ENCODE measurements around the gene PHF19. TPM values are rescaled to one million over a fixed set of nuclear protein-coding genes. Genes with fewer than 3 reads are reported as not detected.

The PHF19 gene
- total RNA-seq, 5 donors from 2014 or later (not counting 1 experiment from before 2014, with no cell fraction given) = 92.8 to 184 (median 166) TPM

DNA sequence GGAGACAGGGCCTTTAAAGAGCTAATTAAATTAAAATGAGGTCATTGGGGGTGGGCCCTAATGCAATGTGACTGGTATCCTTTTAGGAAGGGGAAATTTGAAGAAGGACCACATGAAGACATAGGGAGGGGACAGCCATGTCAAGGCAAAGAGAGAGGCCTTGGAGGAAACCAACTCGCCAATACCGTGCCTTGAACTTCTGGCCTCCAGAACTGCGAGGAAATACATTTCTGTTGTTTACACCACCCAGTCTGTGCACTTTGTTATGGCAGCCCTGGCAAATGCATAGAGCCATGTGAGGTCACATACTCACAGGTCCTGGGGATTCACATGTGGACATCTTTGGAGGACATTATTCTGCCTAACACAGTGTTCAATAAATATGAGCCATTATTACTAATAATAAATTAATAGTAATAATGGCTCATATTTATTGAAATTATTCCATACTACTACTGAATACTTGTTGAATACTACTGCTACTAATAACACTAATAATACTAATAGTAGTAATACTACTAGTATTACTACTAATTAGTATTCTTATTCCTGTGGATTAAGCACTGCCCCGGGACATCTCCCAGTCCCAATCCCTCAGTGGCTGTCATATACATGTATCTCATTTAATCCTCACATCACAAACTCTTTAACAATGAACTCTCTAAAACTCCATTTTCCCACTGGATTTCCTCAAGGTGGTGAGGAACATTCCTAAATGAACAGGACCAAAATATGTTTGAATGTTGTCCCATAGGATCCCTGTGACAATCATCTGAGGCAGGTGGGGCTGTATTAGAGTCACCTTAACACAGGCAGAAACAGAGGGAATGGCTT lies 41.2 kb upstream of the PHF19 start:
- DNase-seq = no peak
- CTCF ChIA-PET = interaction anchor here in 1 of 2 donors (0.7 to 2.5 kb wide), 2 partner anchors 7 to 16 kb away, joined by 4 to 13 read pairs; partner anchors contain the start of gene TRAF1
- Mint-ChIP-seq H3K36me3 (peaks cover 79% of the 10 kb centered on the region), H3K9me3 (peaks cover 0 to 4% (median 0%) of the 10 kb centered on the region in 3 donors), H3K4me3 (peak overlapping the region; percentile 69 to 96 (median 94)), H3K4me1 (peaks cover 85 to 91% (median 90%) of the 10 kb centered on the region in 3 donors), H3K27me3 (no peaks in the 10 kb centered on the region), H3K27ac (peak overlapping the region; percentile 98 to 99)
- Histone ChIP-seq H3K27me3 (replicated peaks in 1 of 2; ENCODE audit: control insufficient read depth in 2 of 2, extremely low read depth in 1 of 2, insufficient read depth in 2 of 2, low read length in 1 of 2) (no peaks in the 10 kb centered on the region), H3K36me3 (ENCODE audit: control insufficient read depth in 2 of 2, extremely low read depth in 1 of 2, insufficient read depth in 1 of 2, low read length in 1 of 2) (peaks cover 11 to 87% of the 10 kb centered on the region in 2 donors), H3K27ac (ENCODE audit: low read length) (peak overlapping the region; percentile 99), H3K4me1 (ENCODE audit: control insufficient read depth in 1 of 2, extremely low read depth in 1 of 2, insufficient read depth in 2 of 2, low read length in 2 of 2) (peaks cover 25 to 95% of the 10 kb centered on the region in 2 experiments), H3K4me3 (ENCODE audit: control insufficient read depth in 1 of 2, extremely low read depth in 1 of 2, low read length in 1 of 2) (no peak overlapping the region), H3K9me3 (no peaks in the 10 kb centered on the region)
- no peak for ATAC-seq (replicated peaks in 1 of 4)
- 88% methylated on average over 4 of the region's 4 CpGs for WGBS (ENCODE audit: insufficient coverage)
- POLR2A ChIA-PET = interaction anchor here (0.6 to 1.9 kb wide), 4 partner anchors 11 to 34 kb away, joined by 3 to 13 read pairs (median 8); no protein-coding TSS in a partner anchor

GRCh38 chr9:120916991-120917880 lies 40.2 kb upstream of the PHF19 start:
- ATAC-seq (replicated peaks in 1 of 4) (no peak), DNase-seq (no peak)
- Histone ChIP-seq H3K4me3 (ENCODE audit: control insufficient read depth in 1 of 2, extremely low read depth in 1 of 2, low read length in 1 of 2) (no peak overlapping the region), H3K27me3 (replicated peaks in 1 of 2; ENCODE audit: control insufficient read depth in 2 of 2, extremely low read depth in 1 of 2, insufficient read depth in 2 of 2, low read length in 1 of 2) (no peaks in the 10 kb centered on the region), H3K9me3 (no peaks in the 10 kb centered on the region), H3K36me3 (ENCODE audit: control insufficient read depth in 2 of 2, extremely low read depth in 1 of 2, insufficient read depth in 1 of 2, low read length in 1 of 2) (peaks cover 11 to 87% of the 10 kb centered on the region in 2 donors), H3K4me1 (ENCODE audit: control insufficient read depth in 1 of 2, extremely low read depth in 1 of 2, insufficient read depth in 2 of 2, low read length in 2 of 2) (peaks cover 25 to 89% of the 10 kb centered on the region in 2 experiments), H3K27ac (ENCODE audit: low read length) (peak overlapping the region; percentile 52)
- CTCF ChIA-PET = interaction anchor here (0.7 to 2.6 kb wide), 10 partner anchors 8 to 48 kb away, joined by 3 to 13 read pairs (median 4); partner anchors contain the start of gene TRAF1 (in 1 of the 2)
- H3K36me3 Mint-ChIP-seq = peaks cover 80% of the 10 kb centered on the region
- H3K27ac Mint-ChIP-seq = peak overlapping the region; percentile 88 to 93
- H3K4me3 Mint-ChIP-seq = peak overlapping the region; percentile 29 to 72 (median 54)
- peaks cover 85 to 90% (median 90%) of the 10 kb centered on the region in 3 donors for H3K4me1 Mint-ChIP-seq
- peaks cover 0 to 4% (median 0%) of the 10 kb centered on the region in 3 donors for H3K9me3 Mint-ChIP-seq
- H3K27me3 Mint-ChIP-seq = no peaks in the 10 kb centered on the region
- WGBS (ENCODE audit: insufficient coverage) = 95% methylated on average over 5 of the region's 8 CpGs
- POLR2A ChIA-PET = interaction anchor here (0.6 to 1.6 kb wide), 10 partner anchors 8 to 33 kb away, joined by 3 to 11 read pairs (median 4); no protein-coding TSS in a partner anchor

DNA sequence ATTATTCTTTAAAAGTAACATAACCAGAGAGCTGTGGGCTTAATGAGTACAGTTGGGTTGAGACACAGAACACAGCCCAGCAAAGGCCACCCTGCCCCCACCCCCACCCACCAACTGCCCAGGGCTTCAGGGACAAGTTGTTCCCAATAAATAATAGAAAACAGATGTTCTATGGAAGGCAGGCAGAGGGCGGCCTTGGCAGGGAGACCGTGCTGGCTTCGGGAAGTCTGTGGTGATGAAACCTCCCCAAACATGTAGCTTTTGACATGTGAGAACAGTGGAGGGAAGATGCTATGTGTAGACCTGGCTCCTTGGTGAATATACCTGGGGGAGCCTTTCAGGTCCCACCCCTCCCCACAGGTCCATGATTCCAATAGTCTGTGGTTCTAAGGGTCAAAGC lies 39.6 kb upstream of the PHF19 start:
- H3K4me3 Mint-ChIP-seq = peak overlapping the region; percentile 29 to 72 (median 55)
- H3K4me1 Mint-ChIP-seq = peaks cover 85 to 90% (median 90%) of the 10 kb centered on the region in 3 donors

GRCh38 chr9:120915854-120916470 lies 39.0 kb upstream of the PHF19 start:
- WGBS (ENCODE audit: insufficient coverage) = no CpG with 5 or more reads among the region's 5 CpGs
- H3K4me1 ChIP-seq (ENCODE audit: control insufficient read depth in 1 of 2, extremely low read depth in 1 of 2, insufficient read depth in 2 of 2, low read length in 2 of 2) = peaks cover 25 to 88% of the 10 kb centered on the region in 2 experiments

More for the DNA sequence above, 39.6 kb upstream of the PHF19 start:
- Mint-ChIP-seq H3K27ac (peak overlapping the region; percentile 88 to 93), H3K27me3 (no peaks in the 10 kb centered on the region), H3K36me3 (peaks cover 79% of the 10 kb centered on the region), H3K9me3 (peaks cover 0 to 4% (median 0%) of the 10 kb centered on the region in 3 donors)
- Histone ChIP-seq H3K4me1 (ENCODE audit: control insufficient read depth in 1 of 2, extremely low read depth in 1 of 2, insufficient read depth in 2 of 2, low read length in 2 of 2) (peaks cover 25 to 88% of the 10 kb centered on the region in 2 experiments), H3K27ac (ENCODE audit: low read length) (peak overlapping the region; percentile 52), H3K4me3 (ENCODE audit: control insufficient read depth in 1 of 2, extremely low read depth in 1 of 2, low read length in 1 of 2) (no peak overlapping the region), H3K9me3 (no peaks in the 10 kb centered on the region), H3K27me3 (replicated peaks in 1 of 2; ENCODE audit: control insufficient read depth in 2 of 2, extremely low read depth in 1 of 2, insufficient read depth in 2 of 2, low read length in 1 of 2) (no peaks in the 10 kb centered on the region), H3K36me3 (ENCODE audit: control insufficient read depth in 2 of 2, extremely low read depth in 1 of 2, insufficient read depth in 1 of 2, low read length in 1 of 2) (peaks cover 11 to 88% of the 10 kb centered on the region in 2 donors)
- ChIA-PET POLR2A (interaction anchor here (0.5 to 1.6 kb wide), 10 partner anchors 9 to 276 kb away, joined by 3 to 9 read pairs (median 4); no protein-coding TSS in a partner anchor), CTCF (interaction anchor here (0.6 to 2.6 kb wide), 10 partner anchors 9 to 136 kb away, joined by 3 to 13 read pairs (median 4); partner anchors contain the start of gene TRAF1 (in 1 of the 2))
- DNase-seq (no peak), ATAC-seq (replicated peaks in 1 of 4) (no peak)
- WGBS (ENCODE audit: insufficient coverage) = no CpG with 5 or more reads among the region's 3 CpGs

DNA sequence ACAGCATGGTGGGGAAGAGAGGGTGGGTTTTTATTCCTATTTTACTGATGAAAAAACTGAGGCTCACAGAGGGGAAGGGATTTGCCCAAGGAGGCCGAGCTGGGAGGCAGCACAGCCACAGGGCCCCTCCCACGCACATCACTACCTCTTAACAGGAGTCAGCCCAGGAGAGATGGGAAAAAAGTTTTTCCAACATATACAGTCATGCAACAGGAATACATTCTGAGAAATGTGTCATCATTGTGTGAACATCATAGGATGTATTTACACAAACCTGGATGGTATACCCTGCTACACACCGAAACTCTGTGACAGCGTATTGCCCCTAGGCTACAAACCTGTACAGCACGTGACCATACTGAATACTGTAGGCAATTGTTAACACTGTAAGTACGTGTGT lies 38.0 kb upstream of the PHF19 start:
- no CpG with 5 or more reads among the region's 6 CpGs for WGBS (ENCODE audit: insufficient coverage)
- Mint-ChIP-seq H3K9me3 (peaks cover 0 to 4% (median 0%) of the 10 kb centered on the region in 3 donors), H3K27me3 (no peaks in the 10 kb centered on the region), H3K4me3 (no peak overlapping the region), H3K27ac (peak overlapping the region; percentile 74 to 78), H3K4me1 (peaks cover 84 to 90% (median 90%) of the 10 kb centered on the region in 3 donors), H3K36me3 (peaks cover 79% of the 10 kb centered on the region)
- Histone ChIP-seq H3K36me3 (ENCODE audit: control insufficient read depth in 2 of 2, extremely low read depth in 1 of 2, insufficient read depth in 1 of 2, low read length in 1 of 2) (peaks cover 10 to 87% of the 10 kb centered on the region in 2 donors), H3K4me3 (ENCODE audit: control insufficient read depth in 1 of 2, extremely low read depth in 1 of 2, low read length in 1 of 2) (no peak overlapping the region), H3K9me3 (no peaks in the 10 kb centered on the region), H3K27me3 (replicated peaks in 1 of 2; ENCODE audit: control insufficient read depth in 2 of 2, extremely low read depth in 1 of 2, insufficient read depth in 2 of 2, low read length in 1 of 2) (no peaks in the 10 kb centered on the region), H3K4me1 (ENCODE audit: control insufficient read depth in 1 of 2, extremely low read depth in 1 of 2, insufficient read depth in 2 of 2, low read length in 2 of 2) (peaks cover 20 to 88% of the 10 kb centered on the region in 2 experiments), H3K27ac (ENCODE audit: low read length) (peak overlapping the region; percentile 52)
- ATAC-seq (replicated peaks in 1 of 4) (no peak), DNase-seq (no peak)
- ChIA-PET CTCF (interaction anchor here in 1 of 2 donors (2.6 kb wide), 1 partner anchor 16 kb away, joined by 11 read pairs; no protein-coding TSS in a partner anchor), POLR2A (interaction anchor here (0.9 to 1.2 kb wide), 2 partner anchors 17 to 25 kb away, joined by 4 to 6 read pairs; no protein-coding TSS in a partner anchor)

More at GRCh38 chr9:120915854-120916470, 39.0 kb upstream of the PHF19 start:
- Mint-ChIP-seq H3K36me3 (peaks cover 79% of the 10 kb centered on the region), H3K27me3 (no peaks in the 10 kb centered on the region), H3K9me3 (peaks cover 0 to 4% (median 0%) of the 10 kb centered on the region in 3 donors), H3K27ac (peak overlapping the region; percentile 88 to 93), H3K4me3 (peak overlapping the region; percentile 55 to 72 (median 62)), H3K4me1 (peaks cover 84 to 90% (median 90%) of the 10 kb centered on the region in 3 donors)
- Histone ChIP-seq H3K27me3 (replicated peaks in 1 of 2; ENCODE audit: control insufficient read depth in 2 of 2, extremely low read depth in 1 of 2, insufficient read depth in 2 of 2, low read length in 1 of 2) (no peaks in the 10 kb centered on the region), H3K27ac (ENCODE audit: low read length) (peak overlapping the region; percentile 52), H3K36me3 (ENCODE audit: control insufficient read depth in 2 of 2, extremely low read depth in 1 of 2, insufficient read depth in 1 of 2, low read length in 1 of 2) (peaks cover 9 to 88% of the 10 kb centered on the region in 2 donors), H3K9me3 (no peaks in the 10 kb centered on the region), H3K4me3 (ENCODE audit: control insufficient read depth in 1 of 2, extremely low read depth in 1 of 2, low read length in 1 of 2) (no peak overlapping the region)
- ATAC-seq (replicated peaks in 1 of 4) (peak; percentile 80 to 91 (median 87)), DNase-seq (peak in 22 of 35 experiments; percentile 28 to 68 (median 50))
- ChIA-PET POLR2A (interaction anchor here (0.5 to 1.6 kb wide), 11 partner anchors 9 to 276 kb away, joined by 3 to 9 read pairs (median 4); no protein-coding TSS in a partner anchor), CTCF (interaction anchor here (0.6 to 2.6 kb wide), 7 partner anchors 9 to 136 kb away, joined by 3 to 13 read pairs (median 4); partner anchors contain the start of gene TRAF1 (in 1 of the 2))

Data from T-cell (primary cell).